SU-DHL-6 (cell line): ENCODE results near the gene SNX17.

ENCODE experiments used
- H2AFZ ChIP-seq: fragments of 200-600 bp; sonication (generic); 2 replicates; pipeline ENCODE4 v1.6.1; 2014; ENCODE audit warnings: low read depth, mild to moderate bottlenecking, moderate library complexity, mixed read lengths, antibody characterized with exemption, low read length; ENCODE audit not compliant: severe bottlenecking
- H3F3A ChIP-seq: fragments of 200-600 bp; shearing (Covaris generic); 2 replicates; pipeline ENCODE4 v1.6.0; 2016; ENCODE audit warnings: antibody characterized with exemption, mild to moderate bottlenecking; ENCODE audit not compliant: insufficient read depth
- H3K27ac ChIP-seq: fragments of 200-600 bp; sonication (generic); 2 replicates; pipeline ENCODE4 v1.5.1; 2016; ENCODE audit warnings: low read depth, mild to moderate bottlenecking, low read length, moderate library complexity, mixed read lengths
- H3K27me3 ChIP-seq: fragments of 200-600 bp; sonication (generic), shearing (Covaris generic); 2 replicates; pipeline ENCODE4 v1.6.0; 2014; ENCODE audit warnings: mild to moderate bottlenecking, low read length
- H3K36me3 ChIP-seq: fragments of 200-600 bp; sonication (generic); 2 replicates; pipeline ENCODE4 v1.6.1; 2014; ENCODE audit warnings: mild to moderate bottlenecking, low read length, mixed read lengths
- H3K4me2 ChIP-seq: fragments of 300-600, 200-600 bp; shearing (Covaris generic), sonication (generic); 2 replicates; pipeline ENCODE4 v1.6.0; 2014; ENCODE audit warnings: low read length, low read depth, mild to moderate bottlenecking; ENCODE audit not compliant: poor library complexity, severe bottlenecking
- H3K4me3 ChIP-seq: fragments of 200-600 bp; sonication (generic); 2 replicates; pipeline ENCODE4 v1.5.1; 2014; ENCODE audit warnings: antibody characterized with exemption, low read length, mild to moderate bottlenecking, mixed read lengths; ENCODE audit not compliant: insufficient read depth, poor library complexity, severe bottlenecking
- H3K79me2 ChIP-seq: fragments of 200-600 bp; sonication (generic); 2 replicates; pipeline ENCODE4 v1.6.1; 2014; ENCODE audit warnings: mild to moderate bottlenecking, low read length, moderate library complexity; ENCODE audit not compliant: insufficient read depth
- H3K9ac ChIP-seq: fragments of 200-600 bp; sonication (generic); 2 replicates; pipeline ENCODE4 v1.7.0; 2014; ENCODE audit warnings: mild to moderate bottlenecking, low read length
- H3K9me2 ChIP-seq: fragments of 200-600 bp; sonication (generic); replicated peaks from 2 replicates; pipeline ENCODE4 v1.6.1; 2014; ENCODE audit warnings: low read length; ENCODE audit not compliant: insufficient read depth
- H3K9me3 ChIP-seq: fragments of 200-600 bp; sonication (generic); 2 replicates; pipeline ENCODE4 v1.6.1; 2014; ENCODE audit warnings: low read length, mixed read lengths; ENCODE audit not compliant: insufficient read depth
- H4K20me1 ChIP-seq: fragments of 200-600 bp; sonication (generic); 2 replicates; pipeline ENCODE4 v1.6.1; 2014; ENCODE audit warnings: low read depth, mild to moderate bottlenecking, antibody characterized with exemption, low read length, moderate library complexity, mixed read lengths
- CTCF ChIP-seq: fragments of 200-600 bp; sonication (generic); IDR thresholded peaks from one replicate; pipeline ENCODE4 v1.5.1; 2017; ENCODE audit warnings: antibody characterized with exemption, mild to moderate bottlenecking, low read length, moderate library complexity; ENCODE audit not compliant: insufficient read depth, poor library complexity, severe bottlenecking
- EZH2phosphoT487 ChIP-seq: fragments of 200-600 bp; sonication (generic), shearing (Covaris generic); conservative IDR thresholded peaks from 2 replicates; pipeline ENCODE4 v1.6.1; 2018; ENCODE audit warnings: mild to moderate bottlenecking, antibody characterized with exemption, low read length, moderate library complexity, mixed read lengths

Gene SNX17

GRCh38 chr2:27335311-27335710 lies 35.1 kb upstream of the SNX17 start:
- Histone ChIP-seq H3F3A (no peaks in the 10 kb centered on the region), H3K79me2 (no peaks in the 10 kb centered on the region), H3K9me3 (no peaks in the 10 kb centered on the region), H3K27ac (no peak overlapping the region), H3K4me3 (no peak overlapping the region), H3K9me2 (no peaks in the 10 kb centered on the region), H2AFZ (no peak overlapping the region), H4K20me1 (no peaks in the 10 kb centered on the region), H3K36me3 (0 out of 2 replicates have a peak, but pooled peaks cover 3% of the 10 kb centered on the region), H3K9ac (no peak overlapping the region), H3K4me2 (no peak overlapping the region), H3K27me3 (no peaks in the 10 kb centered on the region)
- TF ChIP-seq EZH2phosphoT487 (no peak), CTCF (no peak)

GRCh38 chr2:27336173-27336572 lies 34.2 kb upstream of the SNX17 start:
- H3K9ac ChIP-seq, result no peak overlapping the region
- no peak overlapping the region for H3K4me3 ChIP-seq
- no peak overlapping the region for H3K4me2 ChIP-seq
- no peaks in the 10 kb centered on the region for H3F3A ChIP-seq
- H3K79me2 ChIP-seq, result no peaks in the 10 kb centered on the region
- no peak overlapping the region for H3K27ac ChIP-seq
- H3K36me3 ChIP-seq, result 0 out of 2 replicates have a peak, but pooled peaks cover 3% of the 10 kb centered on the region
- H4K20me1 ChIP-seq, result no peaks in the 10 kb centered on the region
- no peak overlapping the region for H2AFZ ChIP-seq
- no peaks in the 10 kb centered on the region for H3K9me3 ChIP-seq
- TF ChIP-seq EZH2phosphoT487 (no peak), CTCF (no peak)
- no peaks in the 10 kb centered on the region for H3K9me2 ChIP-seq
- H3K27me3 ChIP-seq, result no peaks in the 10 kb centered on the region

GRCh38 chr2:27347641-27348040 lies 22.8 kb upstream of the SNX17 start:
- peaks cover 2% of the 10 kb centered on the region; the same call in 1 of the 2 replicates for H3K36me3 ChIP-seq
- peaks cover 94% of the 10 kb centered on the region for H3K79me2 ChIP-seq
- no peak overlapping the region for H2AFZ ChIP-seq
- no peak overlapping the region for H3K9ac ChIP-seq
- no peaks in the 10 kb centered on the region for H3F3A ChIP-seq
- H3K9me3 ChIP-seq, result no peaks in the 10 kb centered on the region
- H4K20me1 ChIP-seq, result no peaks in the 10 kb centered on the region
- H3K4me3 ChIP-seq, result no peak overlapping the region
- H3K27me3 ChIP-seq, result no peaks in the 10 kb centered on the region
- no peak overlapping the region for H3K4me2 ChIP-seq
- H3K27ac ChIP-seq, result no peak overlapping the region
- no peak for TF ChIP-seq EZH2phosphoT487
- no peak for TF ChIP-seq CTCF
- no peaks in the 10 kb centered on the region for H3K9me2 ChIP-seq
